ENCODE data around the gene CALN1.

DNA sequence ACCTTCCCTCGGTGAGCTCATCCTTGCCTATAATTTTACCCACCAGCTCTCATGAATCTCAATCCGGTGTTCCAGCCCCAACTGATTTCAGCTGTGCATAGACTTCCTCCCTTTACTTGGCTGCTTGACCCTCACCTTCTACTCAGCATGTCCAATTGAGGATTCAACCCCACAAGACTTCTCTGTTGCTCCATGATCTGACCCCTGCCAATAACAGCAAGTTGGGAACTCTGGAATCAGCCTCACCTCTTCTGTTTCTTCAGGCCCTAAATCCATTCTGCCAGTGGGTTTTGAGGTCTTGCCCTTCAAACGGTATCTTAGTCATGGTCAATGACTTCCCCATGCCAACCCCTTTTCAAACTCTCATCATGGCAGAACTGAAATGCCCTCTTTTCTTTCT lies 390.4 kb downstream of the CALN1 start:
- TF ChIP-seq, protein P1, sequence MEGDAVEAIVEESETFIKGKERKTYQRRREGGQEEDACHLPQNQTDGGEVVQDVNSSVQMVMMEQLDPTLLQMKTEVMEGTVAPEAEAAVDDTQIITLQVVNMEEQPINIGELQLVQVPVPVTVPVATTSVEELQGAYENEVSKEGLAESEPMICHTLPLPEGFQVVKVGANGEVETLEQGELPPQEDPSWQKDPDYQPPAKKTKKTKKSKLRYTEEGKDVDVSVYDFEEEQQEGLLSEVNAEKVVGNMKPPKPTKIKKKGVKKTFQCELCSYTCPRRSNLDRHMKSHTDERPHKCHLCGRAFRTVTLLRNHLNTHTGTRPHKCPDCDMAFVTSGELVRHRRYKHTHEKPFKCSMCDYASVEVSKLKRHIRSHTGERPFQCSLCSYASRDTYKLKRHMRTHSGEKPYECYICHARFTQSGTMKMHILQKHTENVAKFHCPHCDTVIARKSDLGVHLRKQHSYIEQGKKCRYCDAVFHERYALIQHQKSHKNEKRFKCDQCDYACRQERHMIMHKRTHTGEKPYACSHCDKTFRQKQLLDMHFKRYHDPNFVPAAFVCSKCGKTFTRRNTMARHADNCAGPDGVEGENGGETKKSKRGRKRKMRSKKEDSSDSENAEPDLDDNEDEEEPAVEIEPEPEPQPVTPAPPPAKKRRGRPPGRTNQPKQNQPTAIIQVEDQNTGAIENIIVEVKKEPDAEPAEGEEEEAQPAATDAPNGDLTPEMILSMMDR (IDR thresholded peaks at IDR 0.05; ENCODE audit: insufficient read depth, low read depth, low read length), result no peak
- no peak for TF ChIP-seq EZH2 (IDR thresholded peaks at IDR 0.05; ENCODE audit: insufficient read depth, low read length)

Measured in astrocyte (in vitro differentiated cells and primary cell).